ENCODE measurements around the gene DIABLO. TPM values are rescaled to one million over a fixed set of nuclear protein-coding genes. Genes with fewer than 3 reads are reported as not detected.
"Not testable (repeated sequence)": the region's sequence is repeated elsewhere in the genome, so short reads cannot be mapped to it uniquely, and the experiment has no call there.

DIABLO gene
- total and polyA plus RNA-seq, 4 donors = 37.5 to 46.8 (median 42.3) TPM

DNA sequence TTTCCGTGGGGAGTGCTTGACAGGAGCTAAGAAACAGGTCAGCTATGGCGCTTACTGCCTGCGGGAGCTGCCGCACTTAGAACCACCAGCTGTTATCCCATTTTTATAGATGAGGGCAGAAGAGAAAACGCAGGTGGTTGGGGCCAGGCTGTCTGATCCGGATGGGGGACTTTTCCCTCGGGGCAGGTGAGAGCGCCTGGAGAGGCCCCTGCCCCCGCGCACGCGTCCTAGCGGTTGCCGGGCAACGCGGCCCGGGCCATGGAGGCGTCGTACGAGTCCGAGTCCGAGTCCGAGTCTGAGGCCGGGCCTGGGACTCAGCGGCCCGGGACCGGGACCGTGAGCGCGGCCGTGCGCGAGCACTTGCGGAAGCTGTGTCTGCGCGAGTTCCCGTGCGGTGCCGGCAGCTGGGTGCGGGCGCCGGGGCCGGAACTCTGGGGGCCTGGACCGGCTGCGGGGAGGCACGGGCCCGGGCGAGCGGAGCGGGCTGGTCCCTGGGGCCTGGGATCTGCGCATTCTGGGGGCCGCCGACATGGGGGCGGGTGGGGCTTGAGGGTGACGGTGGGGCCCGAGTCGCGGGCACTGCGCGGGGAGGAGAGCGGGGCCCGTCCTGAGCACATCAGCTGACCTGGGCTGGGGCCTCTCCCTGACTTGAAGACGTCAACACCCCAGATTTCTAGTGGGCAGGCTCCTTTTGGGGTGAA lies 42.8 kb downstream of the DIABLO start, which contains the start of gene LRRC43:
Gene LRRC43 (plus strand): TSS at position 237 of the 701 bp plus-strand sequence. CDS start 22 bp downstream, at position 259.
- H3K36me3 ChIP-seq (ENCODE audit: control insufficient read depth in 4 of 4, insufficient read depth in 4 of 4, low read length in 4 of 4) = no peaks in the 10 kb centered on the region
- peak within 1 kb of the TSS; percentile 50 for H3K4me3 ChIP-seq
- no peaks in the 10 kb centered on the region for H3K9me3 ChIP-seq (ENCODE audit: control insufficient read depth in 4 of 4, insufficient read depth in 3 of 4, low read length in 3 of 4)
- H3K27ac ChIP-seq (ENCODE audit: low read depth in 1 of 2, low read length in 1 of 2) = no peak within 1 kb of the TSS
- peak; percentile 24 to 46 (median 41) for DNase-seq
- 2 to 3% methylated on average over 46 to 63 of the region's 63 CpGs for WGBS, 2 donors
- ATAC-seq (ENCODE audit: insufficient read depth, low FRiP score) = peak; percentile 31
- H3K9ac ChIP-seq (ENCODE audit: insufficient read depth in 1 of 2, low read length in 2 of 2) = peak within 1 kb of the TSS in 1 of 2 donors; percentile 23
- TF ChIP-seq, protein P1, sequence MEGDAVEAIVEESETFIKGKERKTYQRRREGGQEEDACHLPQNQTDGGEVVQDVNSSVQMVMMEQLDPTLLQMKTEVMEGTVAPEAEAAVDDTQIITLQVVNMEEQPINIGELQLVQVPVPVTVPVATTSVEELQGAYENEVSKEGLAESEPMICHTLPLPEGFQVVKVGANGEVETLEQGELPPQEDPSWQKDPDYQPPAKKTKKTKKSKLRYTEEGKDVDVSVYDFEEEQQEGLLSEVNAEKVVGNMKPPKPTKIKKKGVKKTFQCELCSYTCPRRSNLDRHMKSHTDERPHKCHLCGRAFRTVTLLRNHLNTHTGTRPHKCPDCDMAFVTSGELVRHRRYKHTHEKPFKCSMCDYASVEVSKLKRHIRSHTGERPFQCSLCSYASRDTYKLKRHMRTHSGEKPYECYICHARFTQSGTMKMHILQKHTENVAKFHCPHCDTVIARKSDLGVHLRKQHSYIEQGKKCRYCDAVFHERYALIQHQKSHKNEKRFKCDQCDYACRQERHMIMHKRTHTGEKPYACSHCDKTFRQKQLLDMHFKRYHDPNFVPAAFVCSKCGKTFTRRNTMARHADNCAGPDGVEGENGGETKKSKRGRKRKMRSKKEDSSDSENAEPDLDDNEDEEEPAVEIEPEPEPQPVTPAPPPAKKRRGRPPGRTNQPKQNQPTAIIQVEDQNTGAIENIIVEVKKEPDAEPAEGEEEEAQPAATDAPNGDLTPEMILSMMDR (IDR thresholded peaks at IDR 0.05; ENCODE audit: control extremely low read depth, extremely low read depth) = no peak
- peaks cover 0 to 5% (median 0%) of the 10 kb centered on the region in 5 donors for H3K4me1 ChIP-seq (ENCODE audit: control insufficient read depth in 5 of 5, insufficient read depth in 5 of 5, low read length in 5 of 5)
- peaks cover 0 to 2% (median 0%) of the 10 kb centered on the region in 3 donors for H3K27me3 ChIP-seq (ENCODE audit: control insufficient read depth in 3 of 3, insufficient read depth in 3 of 3, low read length in 2 of 3)

DNA sequence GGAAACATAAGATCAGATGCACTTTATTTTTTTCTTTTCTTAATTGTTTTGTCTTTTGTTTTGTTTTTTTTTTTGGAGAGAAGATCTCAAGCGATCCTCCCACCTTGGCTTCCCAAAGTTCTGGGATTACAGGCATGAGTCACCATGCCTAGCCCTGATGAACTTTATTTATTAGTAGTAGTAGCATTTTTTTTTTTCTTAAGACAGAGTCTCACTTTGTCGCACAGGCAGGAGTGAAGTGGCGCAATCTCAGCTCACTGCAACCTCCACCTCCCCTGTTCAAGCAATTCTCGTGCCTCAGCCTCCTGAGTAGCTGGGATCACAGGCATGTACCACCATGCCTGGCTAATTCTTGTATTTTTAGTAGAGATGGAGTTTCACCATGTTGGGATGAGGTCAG lies 49.4 kb downstream of the DIABLO start:
- H3K4me3 ChIP-seq; DNase-seq; H3K27ac ChIP-seq (ENCODE audit: low read depth in 1 of 2, low read length in 1 of 2); H3K9ac ChIP-seq (ENCODE audit: insufficient read depth in 1 of 2, low read length in 2 of 2); ATAC-seq (ENCODE audit: insufficient read depth, low FRiP score); H3K9me3 ChIP-seq (ENCODE audit: control insufficient read depth in 4 of 4, insufficient read depth in 3 of 4, low read length in 3 of 4); H3K36me3 ChIP-seq (ENCODE audit: control insufficient read depth in 4 of 4, insufficient read depth in 4 of 4, low read length in 4 of 4); H3K27me3 ChIP-seq (ENCODE audit: control insufficient read depth in 3 of 3, insufficient read depth in 3 of 3, low read length in 2 of 3); H3K4me1 ChIP-seq (ENCODE audit: control insufficient read depth in 5 of 5, insufficient read depth in 5 of 5, low read length in 5 of 5): not testable (repeated sequence)
- 89% methylated on average over 4 of the region's 4 CpGs for WGBS, 2 donors

DNA sequence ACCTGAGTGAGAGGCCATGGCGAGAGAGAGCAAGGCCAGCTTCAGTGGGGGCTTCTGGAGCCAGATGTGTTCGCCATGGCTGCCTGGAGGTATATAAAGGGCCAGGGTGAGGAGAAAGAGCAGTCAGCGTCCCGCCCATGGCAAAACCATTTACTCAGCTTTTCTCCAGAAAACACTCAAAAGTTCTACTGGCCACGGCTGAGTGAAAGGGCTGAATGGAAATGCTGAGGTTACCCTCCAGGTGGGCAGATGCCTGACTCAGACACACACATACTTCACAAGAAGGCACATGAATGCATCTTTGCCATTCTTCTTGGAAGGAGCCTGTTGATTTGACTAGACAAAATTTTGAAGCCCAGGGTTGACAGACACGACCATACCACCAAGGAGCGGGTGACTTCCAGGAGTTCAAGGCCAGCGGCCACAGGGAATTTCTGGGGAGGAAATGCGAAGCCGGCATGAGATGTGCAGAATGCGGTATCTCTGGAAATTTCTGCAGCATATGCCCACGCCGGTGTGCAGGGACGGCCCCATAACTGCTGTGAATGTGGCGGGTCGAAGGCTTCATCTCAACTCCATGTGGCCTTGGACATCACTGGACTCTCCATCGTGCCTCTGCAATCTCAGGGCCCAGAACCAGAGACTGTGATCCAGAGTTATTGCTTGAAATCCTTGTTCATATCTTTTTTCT lies 51.6 kb downstream of the DIABLO start, which contains the start of gene IL31:
Gene IL31 (minus strand): TSS at position 67 of the 691 bp plus-strand sequence. CDS start 49 bp downstream, at position 18.
- TF ChIP-seq, protein P1 (IDR thresholded peaks at IDR 0.05; ENCODE audit: control extremely low read depth, extremely low read depth) = no peak
- Histone ChIP-seq H3K36me3 (ENCODE audit: control insufficient read depth in 4 of 4, insufficient read depth in 4 of 4, low read length in 4 of 4) (no peaks in the 10 kb centered on the region), H3K27ac (ENCODE audit: low read depth in 1 of 2, low read length in 1 of 2) (no peak within 1 kb of the TSS), H3K4me3 (no peak within 1 kb of the TSS), H3K9ac (ENCODE audit: insufficient read depth in 1 of 2, low read length in 2 of 2) (no peak within 1 kb of the TSS), H3K9me3 (ENCODE audit: control insufficient read depth in 4 of 4, insufficient read depth in 3 of 4, low read length in 3 of 4) (no peaks in the 10 kb centered on the region), H3K27me3 (ENCODE audit: control insufficient read depth in 3 of 3, insufficient read depth in 3 of 3, low read length in 2 of 3) (no peaks in the 10 kb centered on the region), H3K4me1 (ENCODE audit: control insufficient read depth in 5 of 5, insufficient read depth in 5 of 5, low read length in 5 of 5) (no peaks in the 10 kb centered on the region)
- no peak for DNase-seq
- WGBS, 2 donors = 88 to 96% methylated on average over 17 of the region's 17 CpGs
- ATAC-seq (ENCODE audit: insufficient read depth, low FRiP score) = no peak

DNA sequence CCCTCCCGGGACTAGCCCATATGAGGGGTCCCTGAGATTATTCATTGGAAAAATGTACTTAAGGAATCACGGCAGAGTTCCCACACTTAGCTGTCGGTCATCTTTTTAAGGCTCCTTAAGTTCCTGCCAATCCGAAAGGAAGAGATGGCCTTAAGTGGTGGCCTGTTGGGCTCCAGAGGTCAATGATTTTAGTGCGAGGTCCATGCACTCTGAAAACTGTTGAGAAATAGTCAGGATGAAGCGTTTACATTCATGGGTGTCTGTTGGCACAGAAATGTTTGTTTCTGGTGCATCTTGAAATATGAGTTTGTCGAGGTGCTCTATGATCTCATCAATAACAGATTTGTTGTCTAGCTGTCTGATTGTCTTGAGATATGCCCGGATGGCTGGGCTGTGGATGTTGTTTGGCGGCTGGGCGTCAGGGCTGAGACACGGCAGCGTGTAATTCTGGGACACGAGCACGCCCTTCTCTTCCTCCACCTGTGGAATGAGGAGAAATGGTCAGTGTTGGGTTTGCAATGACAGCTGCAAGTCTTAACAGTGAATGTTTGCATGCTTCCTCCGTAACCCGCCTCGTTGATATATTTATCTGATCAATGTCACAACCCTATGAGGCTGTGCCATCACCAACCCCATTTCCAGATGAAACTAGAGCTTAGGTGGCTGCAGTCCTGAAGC lies 53.5 kb downstream of the DIABLO start:
- Histone ChIP-seq H3K27ac (ENCODE audit: low read depth in 1 of 2, low read length in 1 of 2) (no peak overlapping the region), H3K27me3 (ENCODE audit: control insufficient read depth in 3 of 3, insufficient read depth in 3 of 3, low read length in 2 of 3) (no peaks in the 10 kb centered on the region), H3K9ac (ENCODE audit: insufficient read depth in 1 of 2, low read length in 2 of 2) (no peak overlapping the region), H3K4me3 (no peak overlapping the region), H3K36me3 (ENCODE audit: control insufficient read depth in 4 of 4, insufficient read depth in 4 of 4, low read length in 4 of 4) (no peaks in the 10 kb centered on the region), H3K9me3 (ENCODE audit: control insufficient read depth in 4 of 4, insufficient read depth in 3 of 4, low read length in 3 of 4) (no peaks in the 10 kb centered on the region), H3K4me1 (ENCODE audit: control insufficient read depth in 5 of 5, insufficient read depth in 5 of 5, low read length in 5 of 5) (no peaks in the 10 kb centered on the region)
- ATAC-seq (ENCODE audit: insufficient read depth, low FRiP score) = no peak
- 67 to 86% methylated on average over 17 of the region's 17 CpGs for WGBS, 2 donors
- no peak for DNase-seq
- TF ChIP-seq, protein P1 (IDR thresholded peaks at IDR 0.05; ENCODE audit: control extremely low read depth, extremely low read depth) = no peak
